ENCODE measurements around the gene FANCI.

DNA sequence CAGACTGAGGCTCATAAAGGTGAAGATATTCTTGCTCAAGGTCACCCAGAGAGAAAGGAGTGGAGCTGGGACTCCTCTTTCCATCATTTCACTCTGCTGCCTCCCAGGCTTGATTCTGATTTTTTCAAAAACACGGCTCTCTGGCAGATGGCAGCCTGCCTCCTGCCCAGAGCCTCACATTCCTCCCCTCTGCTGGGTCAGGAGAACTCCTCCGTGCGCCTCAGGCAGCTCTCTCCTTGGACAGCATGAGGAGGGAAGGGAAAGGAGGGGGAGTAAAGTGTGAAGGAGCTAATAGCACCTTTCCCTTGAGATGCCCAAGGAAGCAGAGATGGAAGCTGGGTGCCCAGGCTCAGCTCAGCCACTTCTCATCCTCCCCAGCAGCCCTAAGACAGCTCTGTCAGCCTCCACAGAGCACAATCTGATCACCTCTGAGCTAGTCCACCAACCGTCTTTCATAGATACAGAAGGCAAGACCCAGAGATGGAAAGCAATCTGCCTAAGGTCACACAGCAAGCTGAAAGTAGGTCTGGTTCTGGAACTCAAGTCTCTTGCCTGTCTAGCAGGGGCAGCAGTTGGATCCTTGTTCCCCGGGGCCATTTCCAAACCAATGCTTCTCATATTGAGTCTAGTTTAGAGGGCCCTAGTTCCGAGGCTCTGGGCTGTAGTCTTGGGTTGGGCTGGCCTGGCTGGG, 25.9 kb upstream of the FANCI start:
- TF ChIP-seq POLR2AphosphoS5 (IDR thresholded peaks at IDR 0.05) (no peak), EP300 (IDR thresholded peaks at IDR 0.05) (no peak), POLR2A (IDR thresholded peaks at IDR 0.05) (no peak)
- TF ChIP-seq, protein P1, sequence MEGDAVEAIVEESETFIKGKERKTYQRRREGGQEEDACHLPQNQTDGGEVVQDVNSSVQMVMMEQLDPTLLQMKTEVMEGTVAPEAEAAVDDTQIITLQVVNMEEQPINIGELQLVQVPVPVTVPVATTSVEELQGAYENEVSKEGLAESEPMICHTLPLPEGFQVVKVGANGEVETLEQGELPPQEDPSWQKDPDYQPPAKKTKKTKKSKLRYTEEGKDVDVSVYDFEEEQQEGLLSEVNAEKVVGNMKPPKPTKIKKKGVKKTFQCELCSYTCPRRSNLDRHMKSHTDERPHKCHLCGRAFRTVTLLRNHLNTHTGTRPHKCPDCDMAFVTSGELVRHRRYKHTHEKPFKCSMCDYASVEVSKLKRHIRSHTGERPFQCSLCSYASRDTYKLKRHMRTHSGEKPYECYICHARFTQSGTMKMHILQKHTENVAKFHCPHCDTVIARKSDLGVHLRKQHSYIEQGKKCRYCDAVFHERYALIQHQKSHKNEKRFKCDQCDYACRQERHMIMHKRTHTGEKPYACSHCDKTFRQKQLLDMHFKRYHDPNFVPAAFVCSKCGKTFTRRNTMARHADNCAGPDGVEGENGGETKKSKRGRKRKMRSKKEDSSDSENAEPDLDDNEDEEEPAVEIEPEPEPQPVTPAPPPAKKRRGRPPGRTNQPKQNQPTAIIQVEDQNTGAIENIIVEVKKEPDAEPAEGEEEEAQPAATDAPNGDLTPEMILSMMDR (IDR thresholded peaks at IDR 0.05) = no peak

Measured in sigmoid colon (tissue), 4 donors.